ENCODE data around the gene TSPAN15.
"Not testable (repeated sequence)": the region's sequence is repeated elsewhere in the genome, so short reads cannot be mapped to it uniquely, and the experiment has no call there.

The TSPAN15 gene

DNA sequence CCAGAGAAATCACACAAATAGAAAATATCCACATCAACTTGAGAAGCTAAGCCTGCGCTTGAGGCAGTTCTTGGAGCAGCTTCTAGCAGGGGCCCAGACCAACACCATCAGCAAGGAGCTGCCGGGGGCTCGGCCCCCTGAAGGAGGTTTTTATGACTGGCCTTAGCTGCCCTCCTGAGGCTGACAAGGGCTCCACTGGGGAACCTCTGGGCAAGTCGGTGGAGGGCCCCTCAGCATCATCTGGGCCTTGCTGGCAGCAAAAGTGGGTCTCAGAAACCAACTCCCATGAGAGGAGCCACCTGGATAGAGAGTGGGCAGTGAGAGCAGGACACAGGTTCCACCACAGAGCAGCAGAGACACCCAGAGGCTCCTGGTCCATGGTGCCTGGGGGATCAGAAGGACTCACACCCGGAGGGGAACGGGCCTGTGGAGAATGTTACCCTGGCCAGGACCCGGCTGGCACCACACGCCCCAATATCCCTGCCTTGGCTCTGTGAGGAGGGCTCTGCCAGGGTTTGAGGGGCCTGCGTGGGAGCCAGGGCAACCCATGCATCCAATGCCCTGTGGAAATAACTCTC, 66.1 kb downstream of the TSPAN15 start:
- H3K79me2 ChIP-seq = no peaks in the 10 kb centered on the region
- no peak overlapping the region for H3K27ac ChIP-seq
- no peak overlapping the region for H2AFZ ChIP-seq
- H3K9me3 ChIP-seq (ENCODE audit: control insufficient read depth, low read length) = no peaks in the 10 kb centered on the region
- H3K36me3 ChIP-seq (ENCODE audit: control insufficient read depth, insufficient read depth, low read length) = no peaks in the 10 kb centered on the region
- TF ChIP-seq CTCF (IDR thresholded peaks at IDR 0.05) = no peak
- H3K9ac ChIP-seq = no peak overlapping the region
- no peaks in the 10 kb centered on the region for H3K4me1 ChIP-seq
- no peak overlapping the region for H3K4me2 ChIP-seq (ENCODE audit: low read length)
- H3K4me3 ChIP-seq (ENCODE audit: low read depth, low read length) = no peak overlapping the region
- H3K27me3 ChIP-seq (ENCODE audit: control insufficient read depth, insufficient read depth, low read length) = no peaks in the 10 kb centered on the region

GRCh38 chr10:69527961-69528360, 76.7 kb downstream of the TSPAN15 start:
- TF ChIP-seq CTCF (IDR thresholded peaks at IDR 0.05) = no peak
- Histone ChIP-seq H3K27me3 (ENCODE audit: control insufficient read depth, insufficient read depth, low read length) (no peaks in the 10 kb centered on the region), H3K4me3 (ENCODE audit: low read depth, low read length) (no peak overlapping the region), H2AFZ (no peak overlapping the region), H3K9ac (no peak overlapping the region), H3K9me3 (ENCODE audit: control insufficient read depth, low read length) (no peaks in the 10 kb centered on the region), H3K79me2 (no peaks in the 10 kb centered on the region), H3K27ac (no peak overlapping the region), H3K36me3 (ENCODE audit: control insufficient read depth, insufficient read depth, low read length) (no peaks in the 10 kb centered on the region), H3K4me1 (no peaks in the 10 kb centered on the region), H3K4me2 (ENCODE audit: low read length) (no peak overlapping the region)

DNA sequence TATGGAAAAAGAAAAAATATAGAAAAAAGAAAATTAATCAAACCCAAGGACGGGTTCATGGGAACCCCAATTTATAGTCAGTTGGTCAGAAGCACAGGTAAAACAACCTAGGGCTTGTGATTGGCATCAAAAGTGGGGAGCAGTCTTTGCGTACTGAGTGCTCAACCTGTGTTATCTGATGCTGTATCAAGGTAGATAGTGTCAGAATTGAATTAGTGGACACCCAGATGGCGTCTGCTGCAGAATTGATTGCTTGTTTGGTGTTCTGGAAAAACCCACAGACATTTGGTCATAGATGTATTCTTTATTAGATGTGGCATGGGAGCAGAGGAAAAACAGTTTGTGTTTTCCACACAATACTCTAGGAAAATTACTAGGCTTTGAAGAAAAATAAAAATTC, 82.4 kb downstream of the TSPAN15 start:
- Histone ChIP-seq H3K79me2 (no peaks in the 10 kb centered on the region), H3K27me3 (ENCODE audit: control insufficient read depth, insufficient read depth, low read length) (no peaks in the 10 kb centered on the region), H3K4me1 (no peaks in the 10 kb centered on the region), H3K9ac (no peak overlapping the region), H3K4me3 (ENCODE audit: low read depth, low read length) (no peak overlapping the region), H3K36me3 (ENCODE audit: control insufficient read depth, insufficient read depth, low read length) (no peaks in the 10 kb centered on the region), H2AFZ (no peak overlapping the region), H3K27ac (no peak overlapping the region), H3K9me3 (ENCODE audit: control insufficient read depth, low read length) (no peaks in the 10 kb centered on the region), H3K4me2 (ENCODE audit: low read length) (no peak overlapping the region)
- no peak for TF ChIP-seq CTCF (IDR thresholded peaks at IDR 0.05)

- not testable (repeated sequence) for H3K36me3 ChIP-seq (ENCODE audit: control insufficient read depth, insufficient read depth, low read length); H3K4me2 ChIP-seq (ENCODE audit: low read length); H3K27ac ChIP-seq; H3K9me3 ChIP-seq (ENCODE audit: control insufficient read depth, low read length); H3K4me1 ChIP-seq; H3K9ac ChIP-seq; H2AFZ ChIP-seq; H3K27me3 ChIP-seq (ENCODE audit: control insufficient read depth, insufficient read depth, low read length); H3K4me3 ChIP-seq (ENCODE audit: low read depth, low read length); H3K79me2 ChIP-seq
These were observed 85.3 kb downstream of the TSPAN15 start for GRCh38 chr10:69536521-69536920.

DNA sequence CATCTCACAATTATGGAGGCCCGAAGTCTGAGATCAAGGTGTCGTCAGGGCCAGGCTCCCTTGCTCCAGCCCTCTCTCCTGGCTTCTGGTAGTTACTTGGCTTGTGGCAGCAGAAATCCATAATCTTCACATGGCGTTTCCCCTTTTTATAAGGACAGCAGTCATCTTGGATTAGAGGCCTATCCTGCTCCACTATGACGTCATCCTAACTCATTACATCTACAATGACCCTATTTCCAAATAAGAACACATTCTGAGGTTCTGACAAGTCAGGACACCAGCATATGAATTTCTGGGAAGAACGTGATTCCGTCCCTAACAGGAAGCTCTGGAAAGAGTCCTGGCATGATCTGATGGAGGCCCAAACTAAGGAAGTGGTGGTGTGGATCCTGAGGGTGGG, 86.2 kb downstream of the TSPAN15 start:
- no peak overlapping the region for H3K9ac ChIP-seq
- H3K27me3 ChIP-seq (ENCODE audit: control insufficient read depth, insufficient read depth, low read length) = no peaks in the 10 kb centered on the region
- H3K4me1 ChIP-seq = no peaks in the 10 kb centered on the region
- no peak overlapping the region for H2AFZ ChIP-seq
- H3K4me3 ChIP-seq (ENCODE audit: low read depth, low read length) = no peak overlapping the region
- no peak for TF ChIP-seq CTCF (IDR thresholded peaks at IDR 0.05)
- no peaks in the 10 kb centered on the region for H3K9me3 ChIP-seq (ENCODE audit: control insufficient read depth, low read length)
- no peak overlapping the region for H3K27ac ChIP-seq
- no peaks in the 10 kb centered on the region for H3K36me3 ChIP-seq (ENCODE audit: control insufficient read depth, insufficient read depth, low read length)
- H3K79me2 ChIP-seq = no peaks in the 10 kb centered on the region
- H3K4me2 ChIP-seq (ENCODE audit: low read length) = no peak overlapping the region

All from parathyroid adenoma (tissue), 2 donors.